DMS53 treated with DMSO at 0.1 percent for 48 hours (cell line): Measurements from ENCODE around the gene SPTLC3.

Experiments used
- DNase-seq: peaks from one replicate; lab custom pipeline; 2025; ENCODE audit not compliant: unreplicated experiment; lab: John Stamatoyannopoulos, UW

Gene SPTLC3

GRCh38 chr20:13089950-13090469, 81.2 kb downstream of the SPTLC3 start:
- DNase-seq: no peak

DNA sequence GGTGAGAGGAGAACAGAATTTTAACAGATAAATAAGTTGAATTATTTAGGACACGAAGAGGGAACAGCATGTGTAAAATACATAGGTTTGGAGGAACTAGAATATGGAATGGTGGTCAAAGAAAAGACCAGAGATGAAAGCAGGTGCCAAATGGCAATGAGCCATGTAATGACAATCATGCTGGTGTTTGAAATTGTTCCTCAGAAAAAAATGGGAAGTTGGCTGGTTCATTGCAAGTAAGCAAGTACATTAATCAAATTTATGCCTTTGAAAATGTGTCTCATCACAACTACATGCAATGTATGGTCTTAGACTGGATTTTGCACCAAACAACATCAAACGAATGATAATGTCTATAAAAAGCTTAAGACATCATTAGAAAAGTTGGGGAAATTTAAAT, 83.3 kb downstream of the SPTLC3 start:
- DNase-seq: no peak

DNA sequence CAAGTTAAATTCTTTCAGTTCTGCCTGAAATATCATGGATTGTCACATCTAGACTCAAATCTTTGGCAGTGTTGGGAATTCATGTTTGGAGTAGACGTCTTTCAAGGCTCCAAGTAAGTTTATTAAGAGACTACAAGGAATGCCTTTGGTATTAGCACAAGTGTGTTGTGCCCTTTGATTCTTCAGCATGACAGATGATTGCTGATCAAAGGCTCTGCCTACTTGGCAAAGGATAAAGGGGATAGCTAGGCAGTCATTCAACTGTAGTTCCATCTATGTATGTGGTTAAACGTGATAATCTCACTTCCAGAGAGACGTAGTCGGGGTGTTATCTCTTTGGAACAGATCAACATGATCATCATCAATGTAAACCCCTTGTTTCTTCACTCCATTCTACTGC, 86.2 kb downstream of the SPTLC3 start:
- no peak for DNase-seq

- DNase-seq: no peak
Measured at GRCh38 chr20:13098720-13099355, 90.1 kb downstream of the SPTLC3 start.

DNA sequence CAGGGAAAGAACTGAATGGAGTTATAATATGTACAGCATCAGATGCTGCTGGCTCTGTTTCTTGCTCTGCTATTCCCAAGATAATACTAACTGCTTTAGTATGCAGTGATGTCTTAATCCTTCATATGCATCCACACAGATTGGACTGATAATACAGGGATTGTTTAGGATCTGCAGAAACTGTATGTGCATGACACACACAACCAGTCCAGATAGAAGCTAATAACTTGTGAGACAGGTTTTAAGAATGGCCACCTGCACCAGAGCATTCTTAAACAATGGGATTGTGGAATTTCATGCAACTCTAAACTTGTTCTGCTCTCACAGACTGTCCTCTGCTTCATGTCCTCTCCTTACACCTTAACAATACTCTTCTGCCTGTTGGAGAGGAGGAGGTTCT, 90.9 kb downstream of the SPTLC3 start:
- no peak for DNase-seq

DNA sequence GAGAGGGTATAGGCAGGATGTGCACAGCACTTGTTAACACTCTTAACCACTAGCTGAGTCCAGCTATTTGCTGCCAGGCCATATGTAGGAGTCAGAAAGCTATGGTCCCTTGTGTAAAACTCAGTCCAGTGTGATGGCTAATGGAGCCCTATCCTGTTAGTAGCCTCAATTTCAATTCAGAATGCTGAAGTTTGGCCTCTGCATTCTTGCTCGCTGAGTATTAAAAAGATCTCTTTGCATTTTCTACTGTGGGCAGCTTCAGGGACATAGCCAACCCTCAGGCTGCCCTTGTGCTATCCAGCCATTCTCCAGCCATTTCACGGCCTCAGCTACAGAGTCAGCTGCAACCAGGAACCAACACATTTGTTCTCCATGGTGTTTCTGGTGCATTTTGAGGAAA, 92.5 kb downstream of the SPTLC3 start:
- no peak for DNase-seq

- DNase-seq: no peak
Measured at GRCh38 chr20:13101706-13102105, 92.9 kb downstream of the SPTLC3 start.

DNA sequence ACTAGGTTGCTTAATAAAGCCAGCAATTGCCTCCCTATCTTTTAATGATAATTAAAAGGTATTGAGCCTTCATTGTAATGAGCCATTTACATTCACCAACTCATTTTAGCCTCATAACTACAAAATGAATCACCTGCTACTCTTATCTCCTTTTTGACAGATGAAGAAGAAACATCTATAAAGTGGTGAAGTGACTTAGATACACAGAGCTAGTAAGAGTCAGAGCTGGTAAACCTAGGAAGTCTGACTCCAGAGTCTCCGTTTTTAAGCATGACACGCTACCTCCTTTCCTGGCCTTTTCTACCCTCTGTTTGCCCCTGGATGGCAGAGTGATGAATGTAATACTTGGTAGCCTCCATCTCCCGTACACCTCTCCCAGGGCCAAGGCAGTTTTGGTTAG, 93.5 kb downstream of the SPTLC3 start:
- no peak for DNase-seq

DNA sequence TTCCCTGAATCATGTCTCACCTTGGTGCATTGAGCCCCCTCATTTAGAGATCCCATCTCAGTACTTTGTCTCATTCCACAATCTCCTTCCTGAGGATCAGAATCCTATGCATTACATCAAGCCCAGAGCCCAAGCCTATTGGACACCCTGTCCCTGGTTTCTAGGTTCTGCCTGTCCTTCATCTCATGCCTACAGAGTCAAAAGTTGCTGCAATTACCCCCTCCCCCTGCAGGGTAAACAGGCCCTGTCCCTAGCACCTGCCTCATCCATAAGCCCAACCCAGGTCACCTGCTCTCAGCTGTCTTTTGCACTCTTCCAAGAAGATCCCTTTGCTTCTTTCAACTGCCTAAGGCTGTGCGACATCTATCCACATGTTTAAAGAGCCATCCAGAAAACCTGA, 93.9 kb downstream of the SPTLC3 start:
- DNase-seq: no peak

GRCh38 chr20:13105039-13105438, 96.3 kb downstream of the SPTLC3 start:
- no peak for DNase-seq

DNA sequence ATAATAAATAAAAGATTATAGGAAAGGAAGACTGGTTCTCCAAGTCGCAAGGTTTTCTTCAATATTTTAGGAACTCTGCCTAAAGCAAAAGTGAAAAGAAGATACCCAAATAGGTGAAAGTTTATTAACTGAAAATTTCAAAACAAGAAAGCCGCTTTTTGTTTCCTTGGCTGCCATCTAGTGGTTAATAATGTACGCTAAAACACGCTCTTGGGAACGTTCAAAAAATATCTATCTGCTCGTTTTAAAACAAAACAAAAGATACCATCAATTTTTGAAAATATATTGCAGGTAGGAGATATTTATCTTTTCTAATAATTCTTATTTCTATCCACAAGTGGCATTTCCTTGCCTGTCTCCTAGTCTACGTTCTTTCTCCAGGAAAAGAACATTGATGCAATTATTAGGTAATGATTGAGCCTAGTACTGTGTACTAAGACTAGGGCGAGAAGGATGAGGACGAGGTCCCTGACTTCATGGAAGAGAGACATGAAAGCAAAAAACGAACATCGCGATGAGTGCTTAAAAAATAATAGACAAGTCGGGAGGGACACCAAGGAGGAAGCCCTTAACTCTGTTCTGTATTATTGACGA, 97.2 kb downstream of the SPTLC3 start:
- peak; percentile 41 for DNase-seq

- no peak for DNase-seq
Measured at GRCh38 chr20:13109658-13110057, 100.9 kb downstream of the SPTLC3 start.

- no peak for DNase-seq
Measured at GRCh38 chr20:13110796-13111195, 102.0 kb downstream of the SPTLC3 start.

DNA sequence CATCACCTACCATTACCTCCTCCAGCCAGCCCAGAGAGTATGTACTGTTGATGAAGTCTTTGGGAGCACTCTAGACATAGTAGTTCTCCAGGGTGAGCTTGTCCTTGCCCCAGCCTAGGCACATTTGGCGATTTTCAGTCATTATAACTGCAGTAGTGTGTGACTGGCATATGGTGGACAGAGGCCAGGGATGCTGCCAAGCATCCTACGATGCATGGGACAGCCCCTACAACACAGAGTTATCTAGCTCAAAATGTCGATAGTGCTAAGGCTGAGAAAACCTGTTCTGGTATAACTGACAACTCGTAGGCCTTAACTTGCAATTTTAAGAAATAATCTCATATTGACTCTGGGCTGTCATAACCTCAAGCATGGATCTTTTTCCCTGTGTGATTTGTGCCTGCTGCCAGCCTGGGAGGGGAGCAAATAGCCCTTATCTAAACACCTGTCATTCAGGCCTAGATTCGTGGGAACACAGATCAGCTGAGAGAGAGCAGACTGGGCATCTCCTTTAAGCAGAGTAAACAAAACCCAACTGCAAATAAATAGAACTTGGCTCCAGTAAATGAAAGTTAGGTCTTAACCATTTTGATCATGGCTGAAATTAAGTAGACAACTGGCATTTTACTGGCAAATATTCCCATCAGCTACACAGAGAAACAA, 102.6 kb downstream of the SPTLC3 start:
- DNase-seq: peak; percentile 25

DNA sequence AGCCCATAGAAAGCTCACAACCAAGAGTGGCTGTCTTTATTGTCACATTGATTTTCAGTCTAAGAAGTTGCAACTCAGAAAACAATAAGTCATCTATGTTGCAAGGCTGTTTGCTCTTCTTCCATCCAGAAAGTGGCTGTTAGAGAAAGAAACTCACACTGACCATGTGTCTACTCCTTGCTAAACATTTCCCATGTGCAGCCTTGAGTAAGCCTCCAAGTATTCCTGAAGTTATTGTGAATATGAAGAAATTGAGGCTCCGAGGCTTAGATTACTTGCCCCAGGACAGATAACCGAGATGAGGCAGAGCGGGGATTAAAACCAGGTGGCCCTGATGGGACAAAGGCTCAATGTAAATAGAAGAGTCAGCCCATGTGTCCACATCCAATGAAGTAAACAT, 105.0 kb downstream of the SPTLC3 start:
- no peak for DNase-seq

DNA sequence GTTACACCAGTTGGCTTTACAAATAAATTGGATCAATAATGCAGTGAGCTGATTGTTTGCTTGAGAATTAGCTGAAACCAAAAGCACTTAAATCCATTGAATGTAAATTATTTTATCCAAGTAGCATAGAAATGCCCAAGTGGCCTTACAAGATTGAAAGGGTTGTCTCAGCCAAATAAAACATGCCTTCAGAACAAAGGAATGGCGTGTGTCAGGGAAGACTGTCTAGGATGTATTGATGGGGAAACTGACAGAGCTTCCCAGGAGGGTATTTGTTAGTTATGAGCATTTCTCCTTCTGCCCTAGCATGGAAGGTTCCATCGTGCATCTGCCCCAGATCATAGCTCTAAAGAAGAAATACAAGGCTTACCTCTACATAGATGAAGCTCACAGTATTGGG, 108.4 kb downstream of the SPTLC3 start:
- DNase-seq: no peak

DNA sequence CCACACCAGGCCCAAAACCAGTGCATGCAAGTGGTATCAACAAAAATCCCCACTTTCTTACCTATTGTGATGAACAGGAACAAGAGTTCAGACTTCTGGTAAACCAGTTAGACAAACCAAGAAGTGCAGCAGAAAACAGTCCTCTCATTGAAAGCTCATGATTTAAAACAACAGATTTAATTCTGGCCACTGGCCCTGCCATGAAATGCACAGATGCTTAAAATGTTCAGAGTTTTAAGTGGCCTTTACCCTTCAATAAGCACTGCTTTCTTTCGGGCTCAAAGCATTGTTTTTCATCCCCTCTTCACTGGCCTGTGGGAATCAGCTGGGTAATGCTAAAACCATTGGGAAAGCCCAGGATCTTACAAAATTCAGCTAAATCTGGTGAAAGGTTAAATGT, 109.9 kb downstream of the SPTLC3 start:
- no peak for DNase-seq

DNA sequence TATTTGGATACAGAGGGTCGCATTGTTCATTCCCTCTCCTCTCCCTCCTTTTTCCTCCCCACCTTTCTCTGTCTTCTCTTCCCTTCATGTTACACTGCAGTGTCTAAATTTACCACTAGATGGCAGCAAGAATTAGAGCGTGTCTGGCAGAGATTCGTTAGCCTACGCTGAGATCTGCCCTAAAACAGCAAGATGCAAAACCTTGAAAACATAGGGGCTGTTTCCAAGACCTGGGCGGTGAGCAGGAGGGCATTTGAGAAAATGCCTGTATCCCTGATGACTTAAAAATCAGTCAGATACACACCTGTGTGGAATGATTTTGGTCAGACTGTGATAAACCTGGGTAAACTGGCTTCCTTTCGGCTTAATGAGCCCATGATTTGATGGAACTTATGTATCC, 110.8 kb downstream of the SPTLC3 start:
- DNase-seq: peak; percentile 42

DNA sequence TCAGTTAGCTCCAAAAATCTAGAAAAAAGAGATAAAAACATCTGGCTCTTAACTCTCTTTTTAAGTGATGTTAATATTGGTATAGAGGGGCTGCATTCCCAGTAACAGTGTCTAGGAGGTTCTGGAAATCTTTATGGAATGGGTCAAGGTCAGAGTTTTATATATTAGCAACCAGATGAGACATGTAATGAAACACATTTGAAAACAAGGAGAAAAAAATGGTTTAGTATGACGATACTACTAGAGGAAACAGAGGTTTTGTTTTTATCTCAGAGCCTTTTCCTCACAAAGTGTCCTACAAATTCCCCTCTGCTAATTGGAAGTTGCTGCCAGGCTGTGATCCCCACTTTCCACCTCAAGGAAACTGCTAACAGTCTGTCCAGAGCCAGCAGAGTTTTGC, 111.7 kb downstream of the SPTLC3 start:
- DNase-seq: no peak

GRCh38 chr20:13121840-13122515, 113.2 kb downstream of the SPTLC3 start:
- no peak for DNase-seq

DNA sequence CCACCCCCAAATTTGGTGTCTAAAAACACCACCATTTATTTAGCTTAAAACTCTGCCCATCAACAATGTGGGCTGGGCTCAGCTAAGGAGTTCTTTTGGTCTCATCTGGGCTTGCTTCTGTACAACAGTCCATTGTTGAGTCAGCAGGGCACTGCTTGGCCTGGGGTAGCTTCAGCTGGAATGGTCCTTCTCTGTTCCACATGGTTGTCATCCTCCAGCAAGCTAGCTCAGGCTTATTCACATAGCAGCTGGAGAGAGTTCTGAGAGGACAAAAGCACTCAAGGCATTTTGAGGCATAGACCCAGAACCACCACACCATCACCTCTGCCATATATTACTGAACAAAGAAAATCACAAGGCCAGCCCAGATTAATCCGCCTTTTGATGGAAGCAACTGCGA, 116.7 kb downstream of the SPTLC3 start:
- no peak for DNase-seq

GRCh38 chr20:13128173-13128572, 119.4 kb downstream of the SPTLC3 start:
- no peak for DNase-seq
